ENCODE results near the gene HTR1B. TPM values are rescaled to one million over a fixed set of nuclear protein-coding genes. Genes with fewer than 3 reads are reported as not detected.
A peak's percentile ranks its signal among the peaks of the same experiment; 100 is the strongest.

HTR1B gene
- polyA plus RNA-seq, 4 donors, result 0.15 to 1.4 TPM; not detected in 2

GRCh38 chr6:77462359-77463307 is 658 bp downstream of the HTR1B start:
- no peaks in the 10 kb centered on the region for H3K36me3 ChIP-seq (ENCODE audit: control insufficient read depth in 3 of 3, insufficient read depth in 2 of 3, low read depth in 1 of 3, low read length in 3 of 3)
- H3K9me3 ChIP-seq (ENCODE audit: control insufficient read depth in 2 of 2, insufficient read depth in 1 of 2, low read depth in 1 of 2, low read length in 1 of 2), result no peaks in the 10 kb centered on the region
- H3K27ac ChIP-seq (ENCODE audit: low read depth in 1 of 3, low read length in 2 of 3), result no peak overlapping the region
- FAIRE-seq, result no peak
- DNase-seq, result peak in 1 of 2 donors; percentile 32
- peaks cover 0 to 10% (median 2%) of the 10 kb centered on the region in 3 donors for H3K4me1 ChIP-seq (ENCODE audit: control insufficient read depth in 3 of 3, insufficient read depth in 2 of 3, low read depth in 1 of 3, low read length in 2 of 3)
- peaks cover 19 to 47% (median 38%) of the 10 kb centered on the region in 3 donors for H3K27me3 ChIP-seq (ENCODE audit: control insufficient read depth in 3 of 3, insufficient read depth in 3 of 3, low read length in 3 of 3)
- WGBS, 3 donors, result 6 to 20% (median 14%) methylated on average over 55 of the region's 55 CpGs
- peak overlapping the region in 1 of 3 donors; percentile 34 for H3K4me3 ChIP-seq (ENCODE audit: low read depth in 1 of 3, low read length in 3 of 3)

GRCh38 chr6:77461796-77462195 is 1.5 kb downstream of the HTR1B start:
- no peaks in the 10 kb centered on the region for H3K36me3 ChIP-seq (ENCODE audit: control insufficient read depth in 3 of 3, insufficient read depth in 2 of 3, low read depth in 1 of 3, low read length in 3 of 3)
- H3K9me3 ChIP-seq (ENCODE audit: control insufficient read depth in 2 of 2, insufficient read depth in 1 of 2, low read depth in 1 of 2, low read length in 1 of 2), result no peaks in the 10 kb centered on the region
- DNase-seq (no peak), FAIRE-seq (no peak)
- H3K27ac ChIP-seq (ENCODE audit: low read depth in 1 of 3, low read length in 2 of 3), result no peak overlapping the region
- WGBS, 3 donors, result 67 to 80% (median 78%) methylated on average over 8 of the region's 8 CpGs
- H3K4me3 ChIP-seq (ENCODE audit: low read depth in 1 of 3, low read length in 3 of 3), result no peak overlapping the region
- H3K27me3 ChIP-seq (ENCODE audit: control insufficient read depth in 3 of 3, insufficient read depth in 3 of 3, low read length in 3 of 3), result peaks cover 19 to 47% (median 38%) of the 10 kb centered on the region in 3 donors
- peaks cover 0 to 6% (median 2%) of the 10 kb centered on the region in 3 donors for H3K4me1 ChIP-seq (ENCODE audit: control insufficient read depth in 3 of 3, insufficient read depth in 2 of 3, low read depth in 1 of 3, low read length in 2 of 3)

- no peak for FAIRE-seq
Measured at GRCh38 chr6:77458421-77458820, 4.9 kb downstream of the HTR1B start.

GRCh38 chr6:77457720-77458349 is 5.5 kb downstream of the HTR1B start:
- Histone ChIP-seq H3K27ac (ENCODE audit: low read depth in 1 of 3, low read length in 2 of 3) (no peak overlapping the region), H3K4me3 (ENCODE audit: low read depth in 1 of 3, low read length in 3 of 3) (no peak overlapping the region), H3K36me3 (ENCODE audit: control insufficient read depth in 3 of 3, insufficient read depth in 2 of 3, low read depth in 1 of 3, low read length in 3 of 3) (no peaks in the 10 kb centered on the region), H3K9me3 (ENCODE audit: control insufficient read depth in 2 of 2, insufficient read depth in 1 of 2, low read depth in 1 of 2, low read length in 1 of 2) (no peaks in the 10 kb centered on the region), H3K4me1 (ENCODE audit: control insufficient read depth in 3 of 3, insufficient read depth in 2 of 3, low read depth in 1 of 3, low read length in 2 of 3) (peaks cover 0 to 5% (median 2%) of the 10 kb centered on the region in 3 donors), H3K27me3 (ENCODE audit: control insufficient read depth in 3 of 3, insufficient read depth in 3 of 3, low read length in 3 of 3) (peaks cover 6 to 14% (median 10%) of the 10 kb centered on the region in 3 donors)
- WGBS, 3 donors, result 19 to 23% (median 22%) methylated on average over 6 of the region's 6 CpGs
- peak; percentile 55 to 68 for DNase-seq
- no peak for FAIRE-seq

More at GRCh38 chr6:77458421-77458820, 4.9 kb downstream of the HTR1B start:
- Histone ChIP-seq H3K9me3 (ENCODE audit: control insufficient read depth in 2 of 2, insufficient read depth in 1 of 2, low read depth in 1 of 2, low read length in 1 of 2) (no peaks in the 10 kb centered on the region), H3K4me3 (ENCODE audit: low read depth in 1 of 3, low read length in 3 of 3) (no peak overlapping the region), H3K27ac (ENCODE audit: low read depth in 1 of 3, low read length in 2 of 3) (no peak overlapping the region), H3K36me3 (ENCODE audit: control insufficient read depth in 3 of 3, insufficient read depth in 2 of 3, low read depth in 1 of 3, low read length in 3 of 3) (no peaks in the 10 kb centered on the region), H3K4me1 (ENCODE audit: control insufficient read depth in 3 of 3, insufficient read depth in 2 of 3, low read depth in 1 of 3, low read length in 2 of 3) (peaks cover 0 to 6% (median 2%) of the 10 kb centered on the region in 3 donors), H3K27me3 (ENCODE audit: control insufficient read depth in 3 of 3, insufficient read depth in 3 of 3, low read length in 3 of 3) (peaks cover 6 to 20% (median 15%) of the 10 kb centered on the region in 3 donors)
- 65 to 73% (median 68%) methylated on average over 1 of the region's 1 CpG for WGBS, 3 donors
- DNase-seq, result no peak

GRCh38 chr6:77456531-77457248 is 6.6 kb downstream of the HTR1B start:
- Histone ChIP-seq H3K36me3 (ENCODE audit: control insufficient read depth in 3 of 3, insufficient read depth in 2 of 3, low read depth in 1 of 3, low read length in 3 of 3) (no peaks in the 10 kb centered on the region), H3K4me3 (ENCODE audit: low read depth in 1 of 3, low read length in 3 of 3) (no peak overlapping the region), H3K27ac (ENCODE audit: low read depth in 1 of 3, low read length in 2 of 3) (no peak overlapping the region), H3K27me3 (ENCODE audit: control insufficient read depth in 3 of 3, insufficient read depth in 3 of 3, low read length in 3 of 3) (peaks cover 0 to 3% (median 1%) of the 10 kb centered on the region in 3 donors), H3K9me3 (ENCODE audit: control insufficient read depth in 2 of 2, insufficient read depth in 1 of 2, low read depth in 1 of 2, low read length in 1 of 2) (no peaks in the 10 kb centered on the region), H3K4me1 (ENCODE audit: control insufficient read depth in 3 of 3, insufficient read depth in 2 of 3, low read depth in 1 of 3, low read length in 2 of 3) (no peaks in the 10 kb centered on the region)
- 66 to 81% (median 72%) methylated on average over 5 of the region's 5 CpGs for WGBS, 3 donors
- FAIRE-seq (no peak), DNase-seq (no peak)

- Histone ChIP-seq H3K27ac (ENCODE audit: low read depth in 1 of 3, low read length in 2 of 3) (no peak overlapping the region), H3K36me3 (ENCODE audit: control insufficient read depth in 3 of 3, insufficient read depth in 2 of 3, low read depth in 1 of 3, low read length in 3 of 3) (no peaks in the 10 kb centered on the region), H3K4me1 (ENCODE audit: control insufficient read depth in 3 of 3, insufficient read depth in 2 of 3, low read depth in 1 of 3, low read length in 2 of 3) (no peaks in the 10 kb centered on the region), H3K4me3 (ENCODE audit: low read depth in 1 of 3, low read length in 3 of 3) (no peak overlapping the region), H3K9me3 (ENCODE audit: control insufficient read depth in 2 of 2, insufficient read depth in 1 of 2, low read depth in 1 of 2, low read length in 1 of 2) (no peaks in the 10 kb centered on the region), H3K27me3 (ENCODE audit: control insufficient read depth in 3 of 3, insufficient read depth in 3 of 3, low read length in 3 of 3) (no peaks in the 10 kb centered on the region)
- DNase-seq, result no peak
- FAIRE-seq, result no peak
Measured at GRCh38 chr6:77455271-77455670, 8.0 kb downstream of the HTR1B start.

GRCh38 chr6:77454386-77454785 is 8.9 kb downstream of the HTR1B start:
- Histone ChIP-seq H3K27me3 (ENCODE audit: control insufficient read depth in 3 of 3, insufficient read depth in 3 of 3, low read length in 3 of 3) (no peaks in the 10 kb centered on the region), H3K4me1 (ENCODE audit: control insufficient read depth in 3 of 3, insufficient read depth in 2 of 3, low read depth in 1 of 3, low read length in 2 of 3) (no peaks in the 10 kb centered on the region), H3K27ac (ENCODE audit: low read depth in 1 of 3, low read length in 2 of 3) (no peak overlapping the region), H3K4me3 (ENCODE audit: low read depth in 1 of 3, low read length in 3 of 3) (no peak overlapping the region), H3K9me3 (ENCODE audit: control insufficient read depth in 2 of 2, insufficient read depth in 1 of 2, low read depth in 1 of 2, low read length in 1 of 2) (no peaks in the 10 kb centered on the region), H3K36me3 (ENCODE audit: control insufficient read depth in 3 of 3, insufficient read depth in 2 of 3, low read depth in 1 of 3, low read length in 3 of 3) (no peaks in the 10 kb centered on the region)
- DNase-seq (no peak), FAIRE-seq (no peak)
- 87 to 92% (median 91%) methylated on average over 2 of the region's 2 CpGs for WGBS, 3 donors

GRCh38 chr6:77451466-77451865 is 11.8 kb downstream of the HTR1B start:
- Histone ChIP-seq H3K4me3 (ENCODE audit: low read depth in 1 of 3, low read length in 3 of 3) (no peak overlapping the region), H3K9me3 (ENCODE audit: control insufficient read depth in 2 of 2, insufficient read depth in 1 of 2, low read depth in 1 of 2, low read length in 1 of 2) (no peaks in the 10 kb centered on the region), H3K36me3 (ENCODE audit: control insufficient read depth in 3 of 3, insufficient read depth in 2 of 3, low read depth in 1 of 3, low read length in 3 of 3) (no peaks in the 10 kb centered on the region), H3K27me3 (ENCODE audit: control insufficient read depth in 3 of 3, insufficient read depth in 3 of 3, low read length in 3 of 3) (no peaks in the 10 kb centered on the region), H3K4me1 (ENCODE audit: control insufficient read depth in 3 of 3, insufficient read depth in 2 of 3, low read depth in 1 of 3, low read length in 2 of 3) (no peaks in the 10 kb centered on the region), H3K27ac (ENCODE audit: low read depth in 1 of 3, low read length in 2 of 3) (no peak overlapping the region)
- WGBS, 3 donors, result 84 to 96% (median 91%) methylated on average over 4 of the region's 4 CpGs
- FAIRE-seq (no peak), DNase-seq (no peak)
